ENCODE data around the gene TOX2.

TOX2 gene

DNA sequence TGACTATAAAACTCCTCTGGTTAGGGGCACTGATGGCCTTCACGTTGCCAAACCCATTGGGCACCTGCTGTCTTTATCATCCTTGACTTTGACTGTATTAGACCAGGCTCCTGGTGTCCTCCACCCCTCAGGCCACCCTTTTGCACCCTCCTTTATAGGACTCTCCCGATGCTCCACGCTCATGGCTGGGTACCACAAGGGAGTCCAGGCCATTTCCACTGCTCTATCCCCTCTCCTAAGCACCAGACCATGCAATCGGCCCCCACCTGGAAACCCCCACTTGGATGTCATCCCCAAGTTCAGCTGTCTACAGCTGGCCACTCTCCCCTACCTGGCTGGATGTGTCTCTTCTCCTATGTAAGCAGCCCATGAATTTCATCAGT, 115.2 kb downstream of the TOX2 start:
- FAIRE-seq (no peak), DNase-seq (ENCODE audit: insufficient read length, low spot score) (no peak)
- TF ChIP-seq POLR2A (IDR thresholded peaks at IDR 0.05; ENCODE audit: low read depth, low read length) (no peak), PAX5 (IDR thresholded peaks at IDR 0.05; ENCODE audit: insufficient read depth, low read length, severe bottlenecking) (no peak), TAF1 (IDR thresholded peaks at IDR 0.05; ENCODE audit: low read depth, low read length) (no peak), SPI1 (IDR thresholded peaks at IDR 0.05; ENCODE audit: low read depth, low read length) (no peak), POU2F2 (IDR thresholded peaks at IDR 0.05; ENCODE audit: low read depth, low read length) (no peak), POLR2AphosphoS5 (IDR thresholded peaks at IDR 0.05; ENCODE audit: low read depth, low read length) (no peak)

DNA sequence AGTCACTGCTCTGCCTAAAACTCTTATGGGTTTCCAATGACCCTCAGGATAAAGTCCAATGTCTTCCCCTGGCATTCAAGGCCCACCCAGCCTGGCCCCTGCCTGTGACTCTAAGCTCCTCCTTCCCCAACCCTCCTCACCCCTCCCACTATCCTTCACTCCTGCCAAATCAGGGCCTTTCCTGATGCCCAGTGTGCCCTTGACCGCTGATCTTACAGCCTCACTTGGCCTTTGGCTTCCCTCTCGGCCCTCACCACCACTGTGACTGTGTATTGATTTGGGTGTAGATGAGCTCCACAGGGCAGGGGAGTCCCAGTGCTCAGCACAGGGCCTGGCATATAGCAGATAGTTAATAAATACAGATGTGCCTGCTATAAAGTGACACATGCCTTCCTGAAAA, 115.7 kb downstream of the TOX2 start:
- FAIRE-seq (no peak), DNase-seq (ENCODE audit: insufficient read length, low spot score) (no peak)
- TF ChIP-seq SPI1 (IDR thresholded peaks at IDR 0.05; ENCODE audit: low read depth, low read length) = no peak
- TF ChIP-seq POLR2A (IDR thresholded peaks at IDR 0.05; ENCODE audit: low read depth, low read length) = no peak
- TF ChIP-seq POU2F2 (IDR thresholded peaks at IDR 0.05; ENCODE audit: low read depth, low read length) = no peak
- TF ChIP-seq POLR2AphosphoS5 (IDR thresholded peaks at IDR 0.05; ENCODE audit: low read depth, low read length) = no peak
- TF ChIP-seq TAF1 (IDR thresholded peaks at IDR 0.05; ENCODE audit: low read depth, low read length) = no peak
- TF ChIP-seq PAX5 (IDR thresholded peaks at IDR 0.05; ENCODE audit: insufficient read depth, low read length, severe bottlenecking) = no peak

DNA sequence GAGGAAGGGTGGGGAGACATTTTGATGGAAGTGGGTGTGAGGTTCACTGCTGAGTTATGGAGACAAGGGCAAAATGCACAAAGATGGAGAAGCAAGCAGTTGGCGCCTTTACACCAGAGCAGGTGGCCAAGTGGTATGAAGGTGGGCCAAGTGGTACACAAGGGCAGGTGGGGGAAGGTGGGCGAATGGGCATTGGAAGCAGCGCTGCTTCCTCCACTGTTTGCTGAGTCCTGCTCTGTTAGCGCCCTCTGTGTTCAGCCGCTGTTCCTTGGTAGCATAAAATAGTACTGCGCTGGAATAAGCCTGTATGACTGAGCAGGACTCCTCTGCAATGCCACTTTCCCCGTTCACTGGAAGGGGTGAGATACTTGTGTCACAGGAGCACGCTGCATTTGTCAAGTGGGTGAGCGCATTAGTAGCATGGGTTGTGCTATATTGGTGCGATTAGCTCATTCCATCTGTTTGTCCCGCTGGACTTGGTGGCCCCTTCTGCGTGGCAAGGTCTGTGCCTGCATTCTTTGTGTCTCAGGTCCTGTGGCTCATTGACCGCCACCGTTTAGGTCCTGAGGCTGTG, 116.4 kb downstream of the TOX2 start:
- FAIRE-seq = no peak

DNA sequence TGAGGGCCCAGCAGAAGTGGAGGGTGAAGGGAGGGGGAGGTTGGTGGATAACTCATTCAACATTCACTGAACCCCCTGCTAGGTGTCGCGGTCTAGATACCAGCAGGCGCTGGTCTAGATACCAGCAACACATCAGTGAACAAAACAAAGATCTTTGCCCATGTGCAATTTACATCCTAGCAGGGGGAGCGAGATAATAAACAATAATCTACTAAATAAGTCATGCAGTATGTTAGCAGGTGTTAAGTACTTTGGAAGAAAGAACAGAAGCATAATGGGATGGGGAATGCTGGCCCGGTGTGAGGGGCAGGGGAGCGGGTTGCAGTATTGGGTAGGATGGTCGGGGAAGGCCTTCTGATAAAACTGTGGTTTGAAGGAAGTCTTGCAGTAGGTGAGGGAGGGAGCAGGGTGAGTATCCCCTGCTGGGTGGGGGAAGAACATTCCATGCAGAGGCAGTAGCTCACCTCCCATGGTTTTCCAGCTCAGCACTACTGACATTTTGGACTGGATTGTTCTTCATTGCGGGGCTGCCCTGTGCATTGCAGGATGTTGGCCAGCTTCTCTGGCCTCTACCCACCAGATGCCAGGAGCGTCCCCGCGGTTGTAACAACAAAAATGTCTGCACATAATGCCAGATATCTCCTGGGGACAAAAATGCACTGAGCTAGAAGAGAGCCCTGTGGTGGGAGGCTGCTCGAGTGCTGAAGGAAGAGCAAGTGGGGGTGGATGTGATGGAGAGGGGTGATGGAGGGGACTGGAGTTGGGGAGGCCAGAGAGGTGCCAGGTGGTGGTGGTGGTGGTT, 117.3 kb downstream of the TOX2 start:
- no peak for DNase-seq (ENCODE audit: insufficient read length, low spot score)
- TF ChIP-seq POLR2AphosphoS5 (IDR thresholded peaks at IDR 0.05; ENCODE audit: low read depth, low read length) = no peak
- no peak for TF ChIP-seq POLR2A (IDR thresholded peaks at IDR 0.05; ENCODE audit: low read depth, low read length)
- TF ChIP-seq PAX5 (IDR thresholded peaks at IDR 0.05; ENCODE audit: insufficient read depth, low read length, severe bottlenecking) = no peak
- no peak for TF ChIP-seq POU2F2 (IDR thresholded peaks at IDR 0.05; ENCODE audit: low read depth, low read length)
- TF ChIP-seq TAF1 (IDR thresholded peaks at IDR 0.05; ENCODE audit: low read depth, low read length) = no peak
- no peak for TF ChIP-seq SPI1 (IDR thresholded peaks at IDR 0.05; ENCODE audit: low read depth, low read length)
- no peak for FAIRE-seq

More for the DNA sequence above, 116.4 kb downstream of the TOX2 start:
- no peak for DNase-seq (ENCODE audit: insufficient read length, low spot score)
- no peak for TF ChIP-seq POLR2AphosphoS5 (IDR thresholded peaks at IDR 0.05; ENCODE audit: low read depth, low read length)
- no peak for TF ChIP-seq POLR2A (IDR thresholded peaks at IDR 0.05; ENCODE audit: low read depth, low read length)
- TF ChIP-seq PAX5 (IDR thresholded peaks at IDR 0.05; ENCODE audit: insufficient read depth, low read length, severe bottlenecking) = no peak
- TF ChIP-seq TAF1 (IDR thresholded peaks at IDR 0.05; ENCODE audit: low read depth, low read length) = no peak
- TF ChIP-seq SPI1 (IDR thresholded peaks at IDR 0.05; ENCODE audit: low read depth, low read length) = no peak
- TF ChIP-seq POU2F2 (IDR thresholded peaks at IDR 0.05; ENCODE audit: low read depth, low read length) = no peak

- FAIRE-seq (no peak), DNase-seq (ENCODE audit: insufficient read length, low spot score) (no peak)
- TF ChIP-seq POU2F2 (IDR thresholded peaks at IDR 0.05; ENCODE audit: low read depth, low read length) = no peak
- no peak for TF ChIP-seq TAF1 (IDR thresholded peaks at IDR 0.05; ENCODE audit: low read depth, low read length)
- no peak for TF ChIP-seq SPI1 (IDR thresholded peaks at IDR 0.05; ENCODE audit: low read depth, low read length)
- no peak for TF ChIP-seq POLR2AphosphoS5 (IDR thresholded peaks at IDR 0.05; ENCODE audit: low read depth, low read length)
- no peak for TF ChIP-seq PAX5 (IDR thresholded peaks at IDR 0.05; ENCODE audit: insufficient read depth, low read length, severe bottlenecking)
- TF ChIP-seq POLR2A (IDR thresholded peaks at IDR 0.05; ENCODE audit: low read depth, low read length) = no peak
Observed at GRCh38 chr20:44032583-44033331, 118.1 kb downstream of the TOX2 start.

DNA sequence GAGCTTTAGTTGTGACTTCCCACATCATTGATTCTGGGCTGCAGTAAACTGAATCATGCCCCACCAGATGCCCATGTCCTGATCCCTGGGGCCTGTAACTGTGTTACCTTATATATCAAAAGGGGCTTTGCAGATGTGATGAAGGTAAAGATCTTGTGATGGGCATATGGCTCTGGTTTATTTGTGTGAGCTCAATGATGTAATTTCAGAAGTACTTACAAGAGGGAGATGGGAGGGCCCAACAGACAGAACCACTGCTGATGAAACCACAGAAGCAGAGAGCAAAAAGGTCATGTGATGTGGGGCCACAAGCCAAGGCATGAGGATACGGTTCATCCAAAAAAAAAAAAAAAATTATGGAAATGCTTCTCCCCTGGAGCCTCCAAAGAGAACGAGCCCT, 118.7 kb downstream of the TOX2 start:
- FAIRE-seq (no peak), DNase-seq (ENCODE audit: insufficient read length, low spot score) (no peak)
- TF ChIP-seq SPI1 (IDR thresholded peaks at IDR 0.05; ENCODE audit: low read depth, low read length) (no peak), POU2F2 (IDR thresholded peaks at IDR 0.05; ENCODE audit: low read depth, low read length) (no peak), POLR2AphosphoS5 (IDR thresholded peaks at IDR 0.05; ENCODE audit: low read depth, low read length) (no peak), POLR2A (IDR thresholded peaks at IDR 0.05; ENCODE audit: low read depth, low read length) (no peak), TAF1 (IDR thresholded peaks at IDR 0.05; ENCODE audit: low read depth, low read length) (no peak), PAX5 (IDR thresholded peaks at IDR 0.05; ENCODE audit: insufficient read depth, low read length, severe bottlenecking) (no peak)

GRCh38 chr20:44033873-44034272, 119.2 kb downstream of the TOX2 start:
- DNase-seq (ENCODE audit: insufficient read length, low spot score) (no peak), FAIRE-seq (no peak)
- TF ChIP-seq POLR2A (IDR thresholded peaks at IDR 0.05; ENCODE audit: low read depth, low read length) (no peak), POU2F2 (IDR thresholded peaks at IDR 0.05; ENCODE audit: low read depth, low read length) (no peak), POLR2AphosphoS5 (IDR thresholded peaks at IDR 0.05; ENCODE audit: low read depth, low read length) (no peak), TAF1 (IDR thresholded peaks at IDR 0.05; ENCODE audit: low read depth, low read length) (no peak), PAX5 (IDR thresholded peaks at IDR 0.05; ENCODE audit: insufficient read depth, low read length, severe bottlenecking) (no peak), SPI1 (IDR thresholded peaks at IDR 0.05; ENCODE audit: low read depth, low read length) (no peak)

DNA sequence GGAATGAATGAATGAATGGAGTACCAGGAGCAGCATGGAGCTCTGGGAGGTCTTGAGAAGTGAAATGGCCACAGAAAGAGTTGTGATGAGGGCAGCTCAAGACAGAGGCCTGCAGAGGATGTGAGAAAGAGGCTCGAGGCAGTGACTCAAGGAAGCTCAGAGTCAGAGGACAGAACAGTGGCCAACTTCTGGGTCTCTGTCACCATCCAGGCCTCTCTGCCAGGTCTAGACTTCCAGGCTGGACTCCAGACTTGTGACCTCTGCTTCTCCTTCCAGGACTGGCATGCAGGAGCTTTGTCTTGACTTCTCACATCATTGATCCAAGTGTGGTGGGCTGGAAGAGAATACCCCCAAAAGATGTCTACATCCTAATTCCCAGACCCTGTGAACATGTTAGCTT, 119.8 kb downstream of the TOX2 start:
- DNase-seq (ENCODE audit: insufficient read length, low spot score) = no peak
- TF ChIP-seq PAX5 (IDR thresholded peaks at IDR 0.05; ENCODE audit: insufficient read depth, low read length, severe bottlenecking) (no peak), POLR2AphosphoS5 (IDR thresholded peaks at IDR 0.05; ENCODE audit: low read depth, low read length) (no peak), POU2F2 (IDR thresholded peaks at IDR 0.05; ENCODE audit: low read depth, low read length) (no peak), SPI1 (IDR thresholded peaks at IDR 0.05; ENCODE audit: low read depth, low read length) (no peak), TAF1 (IDR thresholded peaks at IDR 0.05; ENCODE audit: low read depth, low read length) (no peak), POLR2A (IDR thresholded peaks at IDR 0.05; ENCODE audit: low read depth, low read length) (no peak)
- FAIRE-seq = no peak

All from GM12891 (cell line).